Endothelial cell of hepatic sinusoid (primary cell): ENCODE results near the gene ZCWPW2.

Experiments
- in situ Hi-C: cut with HindIII; loops from 2 replicates; pipeline ENCODE4 v1.10.0; 2017; ENCODE audit warnings: low sequenced_read_pairs

Gene ZCWPW2

GRCh38 chr3:28569357-28569756 lies 220.8 kb downstream of the ZCWPW2 start:
- in situ Hi-C loops = no loop called here

GRCh38 chr3:28574036-28574435 lies 225.5 kb downstream of the ZCWPW2 start:
- in situ Hi-C loops = no loop called here

GRCh38 chr3:28575100-28575745 lies 226.7 kb downstream of the ZCWPW2 start:
- in situ Hi-C loops = no loop called here
